Fibroblast of peridontal ligament (primary cell): Measurements from ENCODE around the gene SALL1.

ENCODE experiments used
- DNase-seq: peaks from one replicate; pipeline ENCODE4 v3.0.0-alpha.2; 2010; ENCODE audit errors: extremely low read depth

Gene SALL1

GRCh38 chr16:51111759-51112158 is 39.3 kb downstream of the SALL1 start:
- DNase-seq, result no peak

GRCh38 chr16:51110700-51111157 is 40.3 kb downstream of the SALL1 start:
- no peak for DNase-seq

- no peak for DNase-seq
These were observed 41.9 kb downstream of the SALL1 start for GRCh38 chr16:51109173-51109572.

- DNase-seq, result no peak
These were observed 43.3 kb downstream of the SALL1 start for GRCh38 chr16:51107742-51108141.

GRCh38 chr16:51106535-51106934 is 44.5 kb downstream of the SALL1 start:
- DNase-seq, result no peak

- no peak for DNase-seq
These were observed 47.5 kb downstream of the SALL1 start for GRCh38 chr16:51103590-51103989.

GRCh38 chr16:51097729-51098128 is 53.3 kb downstream of the SALL1 start:
- DNase-seq, result no peak

GRCh38 chr16:51095890-51096626 is 55.0 kb downstream of the SALL1 start:
- no peak for DNase-seq

GRCh38 chr16:51095084-51095881 is 55.8 kb downstream of the SALL1 start:
- no peak for DNase-seq

- DNase-seq, result no peak
These were observed 57.3 kb downstream of the SALL1 start for GRCh38 chr16:51093726-51094280.
